Motor neuron (in vitro differentiated cells): ENCODE measurements around the gene KIAA0753. TPM values are rescaled to one million over a fixed set of nuclear protein-coding genes. Genes with fewer than 3 reads are reported as not detected.

Source experiments
- ATAC-seq, 8 experiments: fragments of 200-7000 bp; cut with Tn5 transposase; replicated peaks in 6 of 8; 2 replicates each; pipeline ENCODE4 v1.8.0; 2021; ENCODE audit warnings: mild to moderate bottlenecking in 8 of 8, moderate library complexity in 8 of 8
- H3K27ac ChIP-seq, 2 donors: fragments of 250-450 bp; sonication (Bioruptor Pico); 2 replicates each; pipeline ENCODE4 v1.9.0; 2021; ENCODE audit warnings: antibody characterized with exemption in 2 of 2, mild to moderate bottlenecking in 2 of 2, moderate library complexity in 1 of 2
- H3K4me1 ChIP-seq, 2 donors: fragments of 250-450 bp; sonication (Bioruptor Pico); replicated peaks in 1 of 2; 2 replicates each; pipeline ENCODE4 v1.6.1; 2021; ENCODE audit warnings: antibody characterized with exemption in 2 of 2, mild to moderate bottlenecking in 2 of 2, moderate library complexity in 1 of 2
- H3K4me3 ChIP-seq, 5 donors: fragments of 250-450 bp; sonication (Bioruptor Pico); 2 replicates each; pipeline ENCODE4 v1.9.0; 2021; ENCODE audit warnings: antibody characterized with exemption in 5 of 5, mild to moderate bottlenecking in 5 of 5, moderate library complexity in 4 of 5
- WGBS, 10 experiments: fragments of 450-650 bp; shearing (Covaris generic); methylation state at CpG; one replicate each; pipeline ENCODE4 v1.0.0; 2022; 5-methylcytosine and 5-hydroxymethylcytosine counted together
- in situ Hi-C, 9 experiments: fragments of 400-800 bp; cut with MboI; loops; one replicate each; pipeline ENCODE4 v1.15.0; 2021; ENCODE audit warnings: low sequenced_read_pairs in 9 of 9, low pct_unique_long_range_greater_than_20kb in 2 of 9; ENCODE audit not compliant: unreplicated experiment in 9 of 9
- total RNA-seq, 8 experiments: library from RNA; unstranded; fragments of 300-600 nt; gene quantifications; 2 replicates each; pipeline versions ENCODE4 v1.2.3 to v1.2.4, GENCODE V29; 2022

The KIAA0753 gene
- total RNA-seq, 8 experiments from 2014 or later: 12.6 to 32.2 (median 19.3) TPM

GRCh38 chr17:6637458-6637840, 3.1 kb downstream of the KIAA0753 start:
- in situ Hi-C loops: no loop called here
- Histone ChIP-seq H3K4me3 (no peak overlapping the region), H3K4me1 (peaks cover 17% of the 10 kb centered on the region in 2 donors), H3K27ac (no peak overlapping the region)
- WGBS, 10 experiments: 100% methylated on average over 2 of the region's 6 CpGs; no CpG with 5 or more reads in 9 of the 10 experiments
- ATAC-seq: no peak

GRCh38 chr17:6636616-6637457, 3.7 kb downstream of the KIAA0753 start:
- in situ Hi-C loops: no loop called here
- WGBS, 10 experiments: 70 to 100% (median 91%) methylated on average over 1 to 11 of the region's 17 CpGs; no CpG with 5 or more reads in 4 of the 10 experiments
- Histone ChIP-seq H3K4me3 (no peak overlapping the region), H3K4me1 (peaks cover 11 to 12% of the 10 kb centered on the region in 2 donors), H3K27ac (no peak overlapping the region)
- no peak for ATAC-seq

- no peak overlapping the region for H3K27ac ChIP-seq
- no peak overlapping the region for H3K4me3 ChIP-seq
- WGBS, 10 experiments: 49 to 100% (median 94%) methylated on average over 1 to 2 of the region's 2 CpGs; no CpG with 5 or more reads in 5 of the 10 experiments
- H3K4me1 ChIP-seq: peaks cover 8 to 9% of the 10 kb centered on the region in 2 donors
- in situ Hi-C loops: no loop called here
- no peak for ATAC-seq
These were observed 4.4 kb downstream of the KIAA0753 start for GRCh38 chr17:6636105-6636504.

GRCh38 chr17:6633263-6633662, 7.2 kb downstream of the KIAA0753 start:
- H3K4me1 ChIP-seq: no peaks in the 10 kb centered on the region
- in situ Hi-C loops: no loop called here
- H3K27ac ChIP-seq: no peak overlapping the region
- H3K4me3 ChIP-seq: no peak overlapping the region
- WGBS, 10 experiments: 90 to 100% (median 100%) methylated on average over 1 to 3 of the region's 3 CpGs
- ATAC-seq: no peak

GRCh38 chr17:6632530-6632929, 8.0 kb downstream of the KIAA0753 start:
- H3K4me3 ChIP-seq: no peak overlapping the region
- H3K27ac ChIP-seq: no peak overlapping the region
- in situ Hi-C loops: no loop called here
- no peak for ATAC-seq
- no peaks in the 10 kb centered on the region for H3K4me1 ChIP-seq

- in situ Hi-C loops: no loop called here
- Histone ChIP-seq H3K4me1 (no peaks in the 10 kb centered on the region), H3K27ac (no peak overlapping the region), H3K4me3 (no peak overlapping the region)
- 60 to 100% (median 100%) methylated on average over 1 of the region's 1 CpG; no CpG with 5 or more reads in 4 of the 10 experiments for WGBS, 10 experiments
- ATAC-seq: no peak
These were observed 10.1 kb downstream of the KIAA0753 start for GRCh38 chr17:6630390-6630789.

- H3K27ac ChIP-seq: no peak overlapping the region
- no peaks in the 10 kb centered on the region for H3K4me1 ChIP-seq
- 38 to 100% (median 78%) methylated on average over 1 of the region's 1 CpG for WGBS, 10 experiments
- no peak overlapping the region for H3K4me3 ChIP-seq
- in situ Hi-C loops: no loop called here
- ATAC-seq: no peak
These were observed 13.5 kb downstream of the KIAA0753 start for GRCh38 chr17:6627019-6627418.

- ATAC-seq: no peak
- in situ Hi-C loops: no loop called here
- WGBS, 10 experiments: 72 to 100% (median 92%) methylated on average over 2 to 6 of the region's 6 CpGs
- no peak overlapping the region for H3K4me3 ChIP-seq
- H3K4me1 ChIP-seq: no peaks in the 10 kb centered on the region
- H3K27ac ChIP-seq: no peak overlapping the region
These were observed 13.9 kb downstream of the KIAA0753 start for GRCh38 chr17:6626616-6627015.

GRCh38 chr17:6623941-6624340, 16.6 kb downstream of the KIAA0753 start:
- Histone ChIP-seq H3K4me3 (no peak overlapping the region), H3K27ac (no peak overlapping the region), H3K4me1 (no peaks in the 10 kb centered on the region)
- no peak for ATAC-seq
- in situ Hi-C loops: no loop called here
- 77 to 100% (median 96%) methylated on average over 1 to 3 of the region's 3 CpGs for WGBS, 10 experiments

- no peak overlapping the region for H3K27ac ChIP-seq
- in situ Hi-C loops: no loop called here
- 83 to 100% (median 98%) methylated on average over 1 to 4 of the region's 4 CpGs for WGBS, 10 experiments
- ATAC-seq: no peak
- H3K4me1 ChIP-seq: no peaks in the 10 kb centered on the region
- no peak overlapping the region for H3K4me3 ChIP-seq
These were observed 29.3 kb downstream of the KIAA0753 start for GRCh38 chr17:6611231-6611630.

GRCh38 chr17:6610011-6610410, 30.5 kb downstream of the KIAA0753 start:
- in situ Hi-C loops: no loop called here
- 67 to 100% (median 100%) methylated on average over 1 to 4 of the region's 5 CpGs for WGBS, 10 experiments
- ATAC-seq: no peak
- no peak overlapping the region for H3K27ac ChIP-seq
- H3K4me1 ChIP-seq: no peaks in the 10 kb centered on the region
- no peak overlapping the region for H3K4me3 ChIP-seq

GRCh38 chr17:6608321-6608720, 32.2 kb downstream of the KIAA0753 start:
- no peak for ATAC-seq
- in situ Hi-C loops: no loop called here
- WGBS, 10 experiments: 54 to 100% (median 79%) methylated on average over 1 to 3 of the region's 3 CpGs; no CpG with 5 or more reads in 1 of the 10 experiments
- Histone ChIP-seq H3K4me3 (no peak overlapping the region), H3K4me1 (no peaks in the 10 kb centered on the region), H3K27ac (no peak overlapping the region)

- ATAC-seq: no peak
- no peak overlapping the region for H3K27ac ChIP-seq
- no peaks in the 10 kb centered on the region for H3K4me1 ChIP-seq
- WGBS, 10 experiments: 87 to 100% (median 96%) methylated on average over 2 to 6 of the region's 6 CpGs; no CpG with 5 or more reads in 5 of the 10 experiments
- in situ Hi-C loops: no loop called here
- no peak overlapping the region for H3K4me3 ChIP-seq
These were observed 35.4 kb downstream of the KIAA0753 start for GRCh38 chr17:6605142-6605541.
